Measurements from ENCODE around the gene GPR84.
A peak's percentile ranks its signal among the peaks of the same experiment; 100 is the strongest.

Gene GPR84

DNA sequence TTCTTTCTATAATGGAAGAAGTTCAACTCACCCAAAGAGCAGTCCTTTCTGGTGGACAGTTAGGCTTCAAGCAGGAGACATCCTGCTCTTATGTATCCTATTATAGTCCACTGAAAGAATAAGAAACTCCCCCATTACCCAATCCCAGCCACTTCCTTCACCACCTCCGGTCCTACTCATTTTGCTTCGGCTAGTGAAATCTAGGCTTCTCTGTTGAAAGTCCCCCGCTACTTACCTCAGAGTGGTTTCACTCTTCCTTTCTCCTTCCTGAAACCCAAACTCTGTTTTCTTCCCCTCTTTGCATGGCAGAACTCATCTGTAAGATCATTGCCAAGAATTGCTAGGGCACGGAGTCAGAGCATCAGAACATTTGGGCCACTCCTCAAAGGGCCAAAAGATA lies at the start of gene GPR84:
TSS of gene GPR84 (minus strand) at position 74 of the 400 bp plus-strand sequence. CDS start 635 bp downstream, outside the sequence.
- TF ChIP-seq, protein P1, sequence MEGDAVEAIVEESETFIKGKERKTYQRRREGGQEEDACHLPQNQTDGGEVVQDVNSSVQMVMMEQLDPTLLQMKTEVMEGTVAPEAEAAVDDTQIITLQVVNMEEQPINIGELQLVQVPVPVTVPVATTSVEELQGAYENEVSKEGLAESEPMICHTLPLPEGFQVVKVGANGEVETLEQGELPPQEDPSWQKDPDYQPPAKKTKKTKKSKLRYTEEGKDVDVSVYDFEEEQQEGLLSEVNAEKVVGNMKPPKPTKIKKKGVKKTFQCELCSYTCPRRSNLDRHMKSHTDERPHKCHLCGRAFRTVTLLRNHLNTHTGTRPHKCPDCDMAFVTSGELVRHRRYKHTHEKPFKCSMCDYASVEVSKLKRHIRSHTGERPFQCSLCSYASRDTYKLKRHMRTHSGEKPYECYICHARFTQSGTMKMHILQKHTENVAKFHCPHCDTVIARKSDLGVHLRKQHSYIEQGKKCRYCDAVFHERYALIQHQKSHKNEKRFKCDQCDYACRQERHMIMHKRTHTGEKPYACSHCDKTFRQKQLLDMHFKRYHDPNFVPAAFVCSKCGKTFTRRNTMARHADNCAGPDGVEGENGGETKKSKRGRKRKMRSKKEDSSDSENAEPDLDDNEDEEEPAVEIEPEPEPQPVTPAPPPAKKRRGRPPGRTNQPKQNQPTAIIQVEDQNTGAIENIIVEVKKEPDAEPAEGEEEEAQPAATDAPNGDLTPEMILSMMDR (IDR thresholded peaks at IDR 0.05; ENCODE audit: low read depth, low read length, missing control alignments): no peak
- no peak for DNase-seq (ENCODE audit: extremely low read depth, low read depth)
- no peak within 1 kb of the TSS for H3K4me3 ChIP-seq (replicated peaks; ENCODE audit: low read depth, low read length)

DNA sequence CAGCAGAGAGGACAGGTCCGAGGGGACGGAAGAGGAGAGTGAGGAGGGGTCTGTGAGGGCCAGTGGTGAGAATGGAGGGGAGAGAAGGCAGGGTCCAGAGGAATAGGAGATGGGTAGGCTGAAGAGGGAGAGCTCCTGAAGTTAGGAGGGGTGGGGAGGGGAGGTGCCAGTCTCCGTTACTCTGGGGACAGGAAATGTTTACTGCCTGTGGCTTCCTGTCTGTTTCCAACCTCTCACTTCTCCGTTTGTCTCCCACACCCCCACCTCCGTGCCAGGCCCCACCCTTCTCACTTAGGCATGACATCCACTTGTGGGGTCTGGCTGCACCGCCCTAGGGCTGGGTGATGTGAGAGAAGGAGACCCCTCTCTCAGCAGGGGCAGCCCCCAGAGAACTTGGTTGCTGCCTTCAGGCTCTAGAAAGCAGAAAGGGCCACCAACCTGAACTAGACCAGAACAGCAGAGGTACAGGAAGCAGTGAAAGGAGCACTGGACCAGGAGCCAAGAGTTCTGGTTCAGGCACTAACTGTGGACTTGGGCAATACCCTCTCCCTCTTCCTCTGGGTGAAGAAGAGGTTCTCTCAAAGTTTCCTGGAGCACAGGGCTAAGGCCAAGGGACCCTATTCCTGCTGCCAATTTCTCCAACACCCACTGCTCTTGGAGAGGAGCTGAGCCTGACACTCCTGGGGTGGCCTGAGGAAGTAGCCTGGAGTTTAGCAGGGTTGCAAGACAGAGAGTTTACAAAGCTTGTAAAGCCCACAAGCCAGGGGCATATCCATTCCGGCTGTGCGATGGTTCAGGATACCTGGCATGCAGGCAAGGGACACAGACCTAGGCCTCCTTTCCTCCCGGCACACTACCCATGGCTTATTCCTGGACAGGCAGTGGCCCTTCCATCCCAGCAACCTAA lies 49.3 kb upstream of the GPR84 start:
- 0 out of 2 replicates have a peak overlapping the region, but pooled peaks have one; percentile 9 for H3K4me3 ChIP-seq (replicated peaks; ENCODE audit: low read depth, low read length)
- TF ChIP-seq, protein P1 (IDR thresholded peaks at IDR 0.05; ENCODE audit: low read depth, low read length, missing control alignments): no peak
- no peak for DNase-seq (ENCODE audit: extremely low read depth, low read depth)

DNA sequence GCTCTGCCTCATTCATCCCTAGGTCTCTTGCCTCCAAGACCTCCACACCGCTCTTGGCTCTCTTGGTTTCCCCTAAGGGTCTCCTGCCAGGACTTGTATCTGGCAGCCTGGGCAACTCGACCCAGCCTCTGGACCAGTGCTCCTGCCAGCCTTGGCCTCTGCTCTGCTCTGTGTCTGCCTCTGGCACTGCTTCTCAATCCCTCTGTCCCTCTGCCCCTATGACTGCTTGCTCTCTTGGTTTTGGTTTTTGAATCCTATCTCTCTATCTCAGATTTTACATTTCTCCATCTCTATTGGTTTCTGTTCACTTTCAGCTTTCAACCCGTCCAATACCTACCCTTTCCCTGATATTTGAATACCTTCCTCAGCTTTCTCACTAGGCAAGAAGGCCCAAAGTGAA lies 48.5 kb upstream of the GPR84 start:
- DNase-seq (ENCODE audit: extremely low read depth, low read depth): no peak
- H3K4me3 ChIP-seq (replicated peaks; ENCODE audit: low read depth, low read length): no peak overlapping the region
- TF ChIP-seq, protein P1 (IDR thresholded peaks at IDR 0.05; ENCODE audit: low read depth, low read length, missing control alignments): no peak

DNA sequence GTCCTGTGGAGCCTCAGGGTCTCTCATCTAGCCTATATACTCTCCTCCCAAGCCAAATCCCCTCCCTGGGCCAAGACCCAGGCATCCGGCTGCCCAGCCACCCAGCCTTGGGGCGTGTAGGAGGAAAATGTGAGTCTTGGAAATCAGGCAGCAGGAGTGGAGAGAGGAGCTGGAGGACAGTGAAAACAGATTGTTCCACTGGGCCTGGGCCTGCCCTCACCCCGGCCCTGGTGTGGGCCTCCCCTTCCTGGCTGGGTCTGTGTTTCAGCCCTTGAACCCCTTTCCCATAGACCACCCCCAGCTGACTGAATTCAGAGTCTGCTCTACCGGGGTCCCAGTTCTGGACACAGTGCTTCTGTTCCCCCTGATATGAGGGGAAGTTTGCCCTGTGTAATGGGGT lies 48.1 kb upstream of the GPR84 start:
- no peak overlapping the region for H3K4me3 ChIP-seq (replicated peaks; ENCODE audit: low read depth, low read length)
- TF ChIP-seq, protein P1 (IDR thresholded peaks at IDR 0.05; ENCODE audit: low read depth, low read length, missing control alignments): no peak
- no peak for DNase-seq (ENCODE audit: extremely low read depth, low read depth)

DNA sequence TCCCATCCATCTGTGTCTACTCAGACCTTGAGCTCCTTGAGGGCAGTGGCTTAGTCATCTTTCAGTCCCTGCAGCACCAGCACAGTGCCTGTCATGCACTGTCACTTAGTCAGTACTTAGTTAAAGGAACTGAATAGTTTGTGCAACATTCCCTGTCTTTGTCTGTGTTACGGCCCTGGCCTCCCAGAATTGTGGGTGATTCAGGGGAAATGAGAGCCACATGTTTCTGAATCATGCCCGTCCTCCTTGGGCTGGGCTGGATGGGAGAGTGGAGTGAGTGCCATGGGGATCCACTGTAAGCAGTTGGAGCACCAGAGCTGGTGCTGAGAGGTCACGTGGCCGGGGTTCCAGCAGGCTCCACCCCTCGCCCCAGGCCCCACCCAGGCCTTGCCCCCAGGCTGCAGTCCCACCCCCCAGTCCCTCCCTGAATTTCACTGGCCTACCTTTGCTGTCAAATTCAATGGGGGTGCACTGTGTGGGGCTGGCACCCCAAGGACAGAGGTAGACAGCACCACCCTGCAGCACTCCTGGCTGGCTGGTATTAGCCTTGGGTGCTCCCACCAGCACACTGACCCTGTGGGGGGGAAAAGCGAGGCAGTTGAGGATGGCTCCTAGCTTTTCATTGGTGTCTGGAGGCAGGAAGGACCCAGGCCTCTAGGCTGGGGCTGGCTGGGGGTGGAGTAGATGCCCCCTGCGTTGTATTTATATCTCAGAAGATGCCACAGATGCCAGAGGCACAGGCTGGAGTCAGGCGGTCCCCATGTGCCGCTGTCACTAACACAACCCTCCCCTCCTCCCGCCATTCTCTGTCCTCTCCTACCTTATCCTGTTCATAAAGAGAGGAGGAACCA lies 47.3 kb upstream of the GPR84 start:
- TF ChIP-seq, protein P1 (IDR thresholded peaks at IDR 0.05; ENCODE audit: low read depth, low read length, missing control alignments): no peak
- DNase-seq (ENCODE audit: extremely low read depth, low read depth): peak; percentile 96
- H3K4me3 ChIP-seq (replicated peaks; ENCODE audit: low read depth, low read length): no peak overlapping the region

DNA sequence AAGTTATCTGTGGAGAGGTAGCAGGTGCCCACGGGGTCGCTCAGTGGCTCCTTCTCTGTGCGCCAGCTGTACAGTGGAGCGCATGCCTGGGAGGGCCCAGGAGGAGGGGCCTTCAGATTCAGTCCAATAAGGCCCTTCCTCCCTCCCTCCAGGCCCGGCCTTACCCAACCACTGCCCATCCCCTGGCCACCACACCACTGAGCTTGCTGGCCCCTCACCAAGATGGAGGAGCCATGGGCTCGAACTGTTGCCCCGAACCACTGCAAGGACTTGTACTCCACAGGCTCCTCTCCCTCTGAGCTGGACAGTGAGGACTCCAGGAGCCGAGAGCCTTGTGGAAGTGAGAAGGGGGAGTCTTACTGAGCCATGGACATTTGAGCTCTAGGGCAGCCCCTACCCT lies 45.0 kb upstream of the GPR84 start:
- H3K4me3 ChIP-seq (replicated peaks; ENCODE audit: low read depth, low read length): no peak overlapping the region
- DNase-seq (ENCODE audit: extremely low read depth, low read depth): no peak
- TF ChIP-seq, protein P1 (IDR thresholded peaks at IDR 0.05; ENCODE audit: low read depth, low read length, missing control alignments): no peak
